Measurements from ENCODE around the gene GPR50.

DNA sequence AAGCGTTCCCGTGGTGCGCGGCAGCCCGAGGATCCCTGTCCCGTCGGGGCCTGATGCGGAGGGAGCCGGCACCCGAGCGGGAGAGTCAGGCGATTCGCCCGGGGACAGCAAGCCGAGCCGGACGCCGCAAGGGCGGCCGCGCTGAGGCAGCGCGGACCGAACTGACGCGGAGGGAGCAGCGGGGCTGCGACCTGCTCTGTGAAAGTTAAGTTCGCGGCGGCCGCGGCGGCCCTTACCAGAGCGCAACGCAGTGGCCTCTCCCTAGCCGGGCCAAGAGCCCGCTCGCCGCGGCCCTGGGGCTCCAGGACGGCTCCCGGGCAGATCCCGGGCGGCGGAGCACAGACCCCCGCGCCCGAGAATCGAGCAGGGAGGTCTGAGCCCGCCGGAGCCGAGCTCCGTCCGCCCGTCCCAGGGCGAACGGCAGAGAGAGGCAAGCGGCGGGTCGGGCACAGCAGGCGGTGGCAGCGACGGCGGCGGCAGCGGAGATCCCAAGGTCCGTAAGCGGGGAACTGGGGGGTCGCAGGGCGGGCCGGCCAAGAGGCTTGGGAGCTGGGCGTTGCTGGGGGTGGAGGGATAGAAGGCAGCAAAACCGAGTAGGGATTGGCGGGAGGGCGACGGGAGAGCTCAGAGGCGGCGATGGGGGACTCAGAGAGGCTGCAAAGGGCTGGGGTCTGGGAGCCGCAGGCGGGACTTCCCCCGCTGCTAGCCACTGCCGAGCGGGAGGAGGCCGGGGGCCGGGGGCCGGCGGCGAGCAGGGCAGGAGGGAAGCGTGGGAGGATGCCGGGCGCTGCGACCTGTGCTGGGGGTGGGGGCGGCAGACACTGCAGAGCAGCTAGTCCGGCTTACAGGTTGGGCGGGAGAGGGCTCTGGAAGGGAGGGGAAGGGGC, 1.0 kb downstream of the GPR50 start:
- TF ChIP-seq, protein P1, sequence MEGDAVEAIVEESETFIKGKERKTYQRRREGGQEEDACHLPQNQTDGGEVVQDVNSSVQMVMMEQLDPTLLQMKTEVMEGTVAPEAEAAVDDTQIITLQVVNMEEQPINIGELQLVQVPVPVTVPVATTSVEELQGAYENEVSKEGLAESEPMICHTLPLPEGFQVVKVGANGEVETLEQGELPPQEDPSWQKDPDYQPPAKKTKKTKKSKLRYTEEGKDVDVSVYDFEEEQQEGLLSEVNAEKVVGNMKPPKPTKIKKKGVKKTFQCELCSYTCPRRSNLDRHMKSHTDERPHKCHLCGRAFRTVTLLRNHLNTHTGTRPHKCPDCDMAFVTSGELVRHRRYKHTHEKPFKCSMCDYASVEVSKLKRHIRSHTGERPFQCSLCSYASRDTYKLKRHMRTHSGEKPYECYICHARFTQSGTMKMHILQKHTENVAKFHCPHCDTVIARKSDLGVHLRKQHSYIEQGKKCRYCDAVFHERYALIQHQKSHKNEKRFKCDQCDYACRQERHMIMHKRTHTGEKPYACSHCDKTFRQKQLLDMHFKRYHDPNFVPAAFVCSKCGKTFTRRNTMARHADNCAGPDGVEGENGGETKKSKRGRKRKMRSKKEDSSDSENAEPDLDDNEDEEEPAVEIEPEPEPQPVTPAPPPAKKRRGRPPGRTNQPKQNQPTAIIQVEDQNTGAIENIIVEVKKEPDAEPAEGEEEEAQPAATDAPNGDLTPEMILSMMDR (IDR thresholded peaks at IDR 0.05; ENCODE audit: poor library complexity, severe bottlenecking) = no peak
- TF ChIP-seq TAF1 (IDR thresholded peaks at IDR 0.05; ENCODE audit: low read depth) (no peak), RAD21 (conservative IDR thresholded peaks at IDR 0.05) (no peak), EP300 (conservative IDR thresholded peaks at IDR 0.05; ENCODE audit: poor library complexity, severe bottlenecking) (no peak)

Measured in neural cell (in vitro differentiated cells).